ELF-1 (cell line): ENCODE data around the gene XIRP1.

Experiments
- DNase-seq: peaks from one replicate; pipeline ENCODE4 v3.0.0-alpha.2; 2016; ENCODE audit warnings: low read depth, low spot score

The XIRP1 gene

DNA sequence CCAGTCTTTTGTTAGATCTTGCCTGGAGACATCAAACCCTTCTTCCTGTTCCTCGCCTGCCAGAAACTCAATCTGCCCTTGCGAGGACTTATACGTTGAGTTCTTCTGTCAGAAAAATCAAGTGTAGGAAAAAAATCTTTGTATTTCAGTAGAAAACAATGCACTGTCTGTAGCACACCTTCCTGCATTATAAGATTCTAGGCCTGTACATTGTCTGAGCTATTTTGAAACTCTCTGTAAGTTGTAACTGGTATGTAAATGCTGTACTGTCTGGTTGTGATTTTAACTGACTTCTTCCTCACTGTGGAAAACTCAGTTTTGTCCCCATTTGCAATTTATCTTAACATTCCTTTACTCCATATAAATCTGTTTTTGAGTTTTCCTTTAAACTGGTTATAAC is 17.7 kb upstream of the XIRP1 start:
- no peak for DNase-seq

DNA sequence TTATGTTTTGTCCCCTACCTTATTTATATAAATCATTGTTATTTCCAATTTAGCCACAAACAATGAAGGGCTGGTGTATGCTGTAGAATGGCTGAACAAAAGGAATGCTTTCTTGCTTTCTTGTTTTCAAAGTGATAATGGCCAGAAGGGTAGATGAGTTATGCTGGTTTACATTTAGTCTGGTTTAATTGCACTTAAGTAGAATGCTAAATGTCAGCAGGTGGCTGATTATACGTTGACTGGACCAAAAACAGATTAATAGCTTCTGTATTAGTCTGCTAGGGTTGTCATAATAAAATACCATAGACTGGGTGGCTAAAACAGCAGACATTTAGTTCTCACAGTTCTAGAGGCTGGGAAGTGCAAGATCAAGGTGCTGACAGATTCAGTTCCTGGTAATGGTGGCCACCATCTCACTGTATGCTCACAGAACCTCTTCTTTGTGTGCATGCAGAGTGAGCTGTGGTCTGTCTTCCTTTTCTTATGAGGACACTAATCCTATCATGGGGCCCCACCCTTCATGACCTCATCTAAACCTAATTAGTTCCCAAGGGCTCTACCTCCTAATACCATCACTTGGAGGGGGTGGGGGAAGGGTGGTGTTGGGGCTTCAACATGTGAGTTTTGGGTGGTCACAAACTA is 17.1 kb upstream of the XIRP1 start:
- DNase-seq: peak; percentile 33

DNA sequence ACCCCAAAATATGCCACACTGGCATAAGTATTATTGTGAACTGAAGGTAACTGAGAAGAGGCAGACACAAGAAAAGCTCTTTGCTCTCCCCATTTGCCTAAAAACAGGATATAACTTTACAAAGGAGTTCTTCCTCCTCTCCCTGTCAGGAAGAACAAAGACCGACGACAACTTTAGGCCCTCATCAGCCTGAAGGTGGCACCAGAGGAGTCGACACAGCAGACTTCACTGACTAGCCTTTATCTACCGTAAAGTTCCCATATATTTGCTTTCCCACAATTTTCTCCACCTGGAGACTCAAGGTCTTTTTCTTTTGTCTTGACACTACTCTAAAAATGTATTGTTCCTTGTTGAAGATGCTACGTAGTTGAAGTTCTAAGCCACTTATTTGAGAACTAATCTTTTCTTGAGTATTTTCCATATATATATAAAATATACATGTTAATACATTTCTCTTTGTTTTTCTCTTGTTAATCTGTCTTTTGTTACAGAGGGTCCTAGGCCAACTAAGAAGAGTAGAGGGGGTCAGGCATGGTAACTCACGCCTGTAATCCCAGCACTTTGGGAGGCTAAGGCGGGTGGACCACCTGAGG is 16.2 kb upstream of the XIRP1 start:
- peak; percentile 65 for DNase-seq

GRCh38 chr3:39207361-39208186 is 15.2 kb upstream of the XIRP1 start:
- DNase-seq: no peak

GRCh38 chr3:39205919-39206516 is 13.6 kb upstream of the XIRP1 start:
- no peak for DNase-seq

DNA sequence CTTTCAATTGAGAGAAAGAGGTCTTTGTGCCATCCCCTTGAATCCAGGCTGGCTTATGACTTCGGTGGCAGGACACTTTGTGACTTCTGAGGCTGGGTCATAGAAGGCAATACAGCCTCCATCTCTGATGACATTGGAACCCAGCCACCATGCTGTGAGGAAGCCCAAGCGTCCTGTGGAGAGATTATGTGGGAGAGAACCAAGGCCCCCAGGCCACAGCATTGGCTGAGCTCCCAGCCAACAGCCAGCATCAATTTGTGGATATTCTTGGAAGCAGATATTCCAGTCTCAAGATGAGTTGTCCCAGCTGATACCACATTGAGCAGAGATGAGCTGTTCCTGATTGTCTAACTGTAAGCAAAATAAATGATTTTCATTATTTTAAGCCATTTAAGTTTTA is 12.7 kb upstream of the XIRP1 start:
- DNase-seq: no peak

DNA sequence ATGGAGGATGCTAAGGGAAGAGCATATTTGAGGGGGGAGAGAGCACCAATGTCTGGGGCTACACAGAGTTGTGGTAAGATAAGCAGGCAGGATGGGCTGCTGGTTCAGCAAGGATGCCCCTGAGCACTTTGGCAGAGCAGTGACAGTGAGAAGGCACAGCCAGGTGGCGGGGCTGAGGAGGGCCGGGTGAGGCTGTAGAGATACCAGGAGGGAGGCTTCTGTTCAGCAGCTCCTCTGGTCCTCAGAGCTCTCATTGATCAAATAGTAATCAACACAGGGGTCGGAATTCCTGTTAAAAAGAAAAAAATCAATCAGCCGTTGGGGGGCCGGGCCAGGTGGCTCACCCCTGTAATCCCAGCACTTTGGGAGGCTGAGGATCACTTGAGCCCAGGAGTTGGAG is 11.5 kb upstream of the XIRP1 start:
- DNase-seq: no peak

DNA sequence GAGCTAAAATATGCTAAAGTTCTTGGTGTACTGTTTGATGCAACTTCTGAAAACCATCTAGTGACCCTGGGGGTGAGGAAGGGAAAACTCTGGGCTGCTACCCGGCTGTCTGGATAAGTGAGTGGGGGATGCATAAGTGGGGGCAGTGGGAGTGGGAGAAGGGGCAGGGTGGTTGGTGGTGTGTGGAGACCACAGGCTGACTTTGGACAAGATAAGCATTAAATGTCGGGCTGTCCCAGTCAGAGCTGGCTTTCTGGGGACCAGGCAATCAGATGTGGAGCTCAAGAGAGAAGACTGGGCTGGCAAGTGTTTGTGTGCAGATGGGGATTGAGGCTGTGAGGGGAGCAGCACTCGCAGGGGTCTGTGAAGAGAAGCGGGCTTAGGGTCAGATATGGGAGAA is 11.0 kb upstream of the XIRP1 start:
- no peak for DNase-seq

DNA sequence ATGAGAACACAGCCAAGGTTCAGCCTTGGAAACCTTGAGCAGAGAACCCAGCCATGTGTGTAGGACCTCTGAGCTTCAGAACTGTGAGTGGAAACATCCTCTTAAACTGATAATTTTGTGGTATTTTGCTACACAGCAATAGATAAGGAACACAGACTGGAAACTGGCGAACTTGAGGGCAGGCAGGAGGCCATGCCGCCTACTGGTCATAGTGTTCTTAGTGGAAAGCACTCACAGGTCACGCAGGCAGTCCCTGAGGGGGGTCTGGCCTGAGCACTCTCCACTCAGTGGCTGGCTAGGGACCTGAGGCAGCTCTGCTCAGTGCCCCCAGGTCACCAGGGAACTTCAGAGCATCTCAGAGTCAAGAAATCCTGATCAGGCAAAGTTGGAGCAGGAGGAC is 9.7 kb upstream of the XIRP1 start:
- no peak for DNase-seq

DNA sequence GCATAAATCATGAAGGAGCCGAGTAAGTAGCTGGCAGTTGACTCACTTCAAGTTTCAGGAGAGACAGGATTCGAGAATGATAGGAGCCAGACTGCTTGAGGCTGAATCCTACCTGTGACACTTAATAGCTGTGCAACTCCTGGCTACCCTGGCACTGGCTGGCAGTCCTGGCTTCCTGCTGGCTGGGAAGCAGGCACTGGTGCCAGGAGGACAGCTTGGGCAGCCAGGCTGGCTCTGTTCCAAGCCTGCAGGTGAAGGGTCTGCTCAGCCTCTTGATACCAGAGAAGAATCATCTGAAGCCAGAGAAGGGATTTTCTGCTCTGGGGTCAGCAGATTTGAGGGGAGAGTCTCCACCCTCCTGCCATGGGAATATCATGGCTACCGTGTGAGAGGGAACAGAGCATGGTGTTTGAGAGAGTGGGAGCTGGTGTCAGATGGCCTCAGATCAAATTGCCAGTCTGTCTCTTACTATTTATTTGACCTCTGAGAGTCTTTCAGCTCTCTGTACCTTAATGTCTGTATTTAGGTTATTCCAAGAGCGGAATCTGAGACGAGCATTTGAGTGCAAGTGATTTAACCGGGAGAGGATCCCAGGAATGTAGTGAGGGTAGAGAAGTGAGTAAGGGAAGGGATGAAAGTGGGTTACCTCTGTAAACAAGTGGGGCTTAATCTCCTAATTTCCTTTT is 4.4 kb upstream of the XIRP1 start:
- no peak for DNase-seq

GRCh38 chr3:39196034-39196433 is 3.6 kb upstream of the XIRP1 start:
- no peak for DNase-seq

- DNase-seq: no peak
These were observed 996 bp upstream of the XIRP1 start for GRCh38 chr3:39193391-39193790.

- DNase-seq: no peak
These were observed 622 bp downstream of the XIRP1 start for GRCh38 chr3:39191773-39192172.

DNA sequence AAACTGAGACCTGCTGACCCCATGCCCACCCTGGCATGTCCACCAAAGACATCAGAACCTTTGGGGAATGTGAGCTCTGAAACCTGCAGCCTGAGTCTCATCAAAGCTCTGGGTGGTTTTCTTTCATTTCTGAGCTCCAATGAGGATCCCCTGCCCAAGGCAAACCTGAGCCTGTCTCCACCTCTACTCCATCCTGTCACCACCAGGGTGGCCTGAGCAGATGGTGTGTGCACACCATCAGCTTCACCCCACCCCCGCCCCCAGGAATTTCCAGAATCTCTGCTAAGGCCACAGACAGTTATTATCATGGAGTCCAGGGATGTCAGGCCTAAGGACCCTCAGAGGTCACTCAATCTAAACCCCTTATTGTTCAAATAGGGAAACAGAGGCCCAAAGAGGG is 1.3 kb downstream of the XIRP1 start:
- DNase-seq: peak; percentile 71

GRCh38 chr3:39190281-39191025 is 1.9 kb downstream of the XIRP1 start:
- no peak for DNase-seq

GRCh38 chr3:39189959-39190269 is 2.5 kb downstream of the XIRP1 start:
- DNase-seq: peak; percentile 91

- no peak for DNase-seq
These were observed 3.0 kb downstream of the XIRP1 start for GRCh38 chr3:39189150-39189958.

GRCh38 chr3:39188271-39189149 is 3.9 kb downstream of the XIRP1 start:
- DNase-seq: no peak

GRCh38 chr3:39187372-39188155 is 4.8 kb downstream of the XIRP1 start:
- no peak for DNase-seq
